GM12891 (cell line): Measurements from ENCODE around the gene MARVELD3.

Experiments used
- POLR2AphosphoS5 ChIP-seq: IDR thresholded peaks from 2 replicates; pipeline ENCODE4 v1.6.1; 2011; ENCODE audit warnings: low read depth, low read length, control low read depth
- POU2F2 ChIP-seq: IDR thresholded peaks from 2 replicates; pipeline ENCODE4 v1.6.1; 2011; ENCODE audit warnings: low read depth, mild to moderate bottlenecking, control low read depth, low read length, moderate library complexity

DNA sequence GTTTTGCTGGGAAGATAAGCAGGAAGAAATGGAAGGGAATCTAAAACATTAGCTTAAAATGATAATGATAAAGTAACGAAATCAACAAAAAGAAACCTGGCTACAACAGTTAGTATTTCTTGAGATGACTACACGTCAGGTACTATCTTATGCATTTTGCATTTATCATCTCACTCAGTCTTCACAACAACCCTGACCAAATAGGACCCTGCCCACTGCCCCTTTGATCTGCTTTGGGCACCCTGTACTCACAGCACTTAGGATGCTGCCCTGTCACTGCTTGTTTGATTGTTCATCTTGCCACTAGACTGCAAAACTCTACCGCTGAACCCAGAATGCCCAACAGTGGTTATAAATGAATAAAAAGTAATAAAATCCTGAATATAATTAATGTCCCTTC lies 45.2 kb downstream of the MARVELD3 start:
- TF ChIP-seq POU2F2 (no peak), POLR2AphosphoS5 (no peak)
